Loucy (cell line): ENCODE data around the gene ASXL3.

Experiments used
- CTCF ChIP-seq: fragments of 200-600 bp; sonication (generic); conservative IDR thresholded peaks from 2 replicates; pipeline ENCODE4 v1.5.1; 2014; ENCODE audit warnings: mild to moderate bottlenecking, antibody characterized with exemption, low read length
- EZH2phosphoT487 ChIP-seq: fragments of 200-600 bp; IDR thresholded peaks from 2 replicates; pipeline ENCODE4 v1.6.1; 2018; ENCODE audit warnings: antibody characterized with exemption, mild to moderate bottlenecking, moderate library complexity, borderline replicate concordance

GRCh38 chr18:33666915-33667314 is 88.9 kb downstream of the ASXL3 start:
- TF ChIP-seq CTCF (no peak), EZH2phosphoT487 (no peak)
